Islet of Langerhans (tissue), 1 donor: Measurements from ENCODE around the gene PIEZO2.

Source experiments
- FAIRE-seq: peaks from one replicate; lab custom pipeline; 2011; peaks lifted over from hg19 to GRCh38; lab: Jason Lieb, UNC

Gene PIEZO2

DNA sequence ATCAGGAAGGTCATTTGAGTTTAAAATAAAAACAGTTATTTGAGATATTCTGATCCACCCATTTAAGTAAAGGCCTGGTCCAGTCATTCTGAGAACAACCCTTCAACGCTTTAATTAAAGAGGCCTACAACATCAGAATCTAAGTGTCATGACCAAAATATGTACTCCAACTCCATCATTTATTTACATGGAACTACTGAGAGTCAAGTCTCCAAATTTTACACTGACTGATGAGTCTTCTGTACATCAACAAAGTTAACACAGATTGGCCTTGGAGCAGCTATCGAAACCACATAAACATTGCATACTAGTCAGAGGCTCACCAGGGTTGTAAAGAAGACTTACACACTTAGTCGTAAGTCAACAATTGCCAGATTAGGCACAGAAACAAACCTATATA lies 37.1 kb downstream of the PIEZO2 start:
- no peak for FAIRE-seq

DNA sequence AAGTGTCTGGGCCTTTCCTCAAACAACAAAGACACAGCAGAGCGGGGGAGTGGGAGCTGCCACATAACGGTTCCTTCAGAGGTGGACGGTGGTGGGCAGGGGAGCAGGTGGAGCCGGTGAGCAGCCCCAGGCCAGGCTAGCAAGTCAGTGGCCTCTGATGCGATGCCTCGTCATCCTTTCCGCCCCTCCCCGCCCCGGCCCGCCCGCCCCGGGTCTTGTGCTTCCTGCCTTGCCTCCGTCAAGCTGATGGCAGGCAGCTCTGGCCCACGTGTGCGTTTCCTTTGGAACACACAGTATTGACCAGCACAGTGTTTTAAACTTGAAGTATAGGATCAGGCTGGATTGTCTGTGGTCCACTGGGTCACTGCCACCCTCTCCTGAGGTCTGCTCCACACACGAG lies 38.9 kb downstream of the PIEZO2 start:
- FAIRE-seq: no peak

DNA sequence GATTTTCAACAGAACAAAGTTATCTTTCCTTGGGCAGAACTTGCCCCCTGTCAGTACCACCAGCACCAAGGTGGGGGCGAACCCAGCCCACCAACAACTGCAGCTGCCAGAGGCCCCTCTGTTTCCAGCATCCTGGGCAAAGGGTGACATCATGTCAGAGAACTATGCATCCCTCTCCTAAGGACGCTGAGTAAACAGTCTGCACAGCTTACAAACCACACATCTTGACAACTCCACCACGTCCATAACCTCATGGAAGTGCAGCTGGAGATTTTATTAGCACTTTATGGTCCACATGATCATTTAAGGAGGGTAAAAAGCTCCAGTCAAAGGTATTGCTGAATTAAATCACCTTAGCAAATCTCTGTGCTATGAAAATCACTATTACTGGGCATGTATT lies 40.4 kb downstream of the PIEZO2 start:
- no peak for FAIRE-seq

DNA sequence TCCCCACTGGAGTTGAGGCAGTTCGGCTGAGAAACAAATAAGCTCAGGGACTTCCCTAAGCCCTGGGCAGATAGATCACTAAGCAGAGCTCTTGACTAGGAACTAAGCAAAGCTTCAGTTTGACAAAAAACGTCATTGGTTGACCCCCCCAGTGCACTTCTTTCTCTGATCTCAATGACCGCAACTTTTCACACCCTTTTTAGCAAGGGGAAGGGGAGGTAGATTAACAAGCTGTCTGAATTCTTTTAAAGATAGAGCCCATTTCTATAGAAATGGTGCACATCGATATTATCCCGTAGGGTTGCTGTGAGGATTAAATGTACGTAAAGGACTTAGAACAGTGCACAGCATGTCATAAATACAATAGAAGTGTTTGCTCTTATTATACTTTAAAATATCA lies 42.5 kb downstream of the PIEZO2 start:
- no peak for FAIRE-seq

DNA sequence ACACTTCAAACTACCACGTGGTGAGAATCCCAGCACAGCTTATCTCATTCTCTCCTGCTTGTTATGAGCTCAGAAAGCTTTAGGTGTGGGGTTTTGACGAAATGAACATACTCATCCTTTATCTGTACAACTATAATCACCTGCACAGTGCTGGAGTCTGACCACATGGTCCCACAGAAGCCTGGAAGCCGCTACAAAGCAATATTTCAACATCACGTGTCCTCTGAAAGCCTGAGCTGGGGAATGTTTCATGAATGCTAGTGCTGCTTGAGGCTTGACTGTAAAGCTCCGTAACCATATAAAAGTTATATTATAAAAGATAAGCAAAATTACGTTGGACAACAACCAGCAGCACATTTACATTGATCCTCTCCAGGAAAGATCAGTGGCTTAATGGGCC lies 43.9 kb downstream of the PIEZO2 start:
- no peak for FAIRE-seq

DNA sequence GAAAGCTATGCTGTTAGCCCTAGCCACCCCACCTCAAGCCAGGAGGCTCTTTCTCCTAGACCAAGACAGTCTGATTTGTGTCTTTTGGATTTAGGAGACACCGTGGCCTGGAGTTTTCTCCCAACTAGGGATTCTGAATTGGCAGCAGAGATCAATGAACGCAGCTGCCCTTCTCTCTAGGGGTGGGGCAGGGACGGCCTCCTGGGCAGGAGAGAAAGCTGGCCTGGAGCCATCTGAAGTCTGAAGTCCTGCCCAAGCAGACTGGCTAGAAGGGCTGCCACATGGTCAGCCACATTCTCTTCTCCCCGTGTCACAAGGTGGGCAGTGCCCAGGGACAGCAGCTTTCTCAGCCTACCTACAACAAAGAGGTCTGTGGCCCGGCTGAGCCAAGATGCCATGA lies 45.1 kb downstream of the PIEZO2 start:
- FAIRE-seq: no peak

DNA sequence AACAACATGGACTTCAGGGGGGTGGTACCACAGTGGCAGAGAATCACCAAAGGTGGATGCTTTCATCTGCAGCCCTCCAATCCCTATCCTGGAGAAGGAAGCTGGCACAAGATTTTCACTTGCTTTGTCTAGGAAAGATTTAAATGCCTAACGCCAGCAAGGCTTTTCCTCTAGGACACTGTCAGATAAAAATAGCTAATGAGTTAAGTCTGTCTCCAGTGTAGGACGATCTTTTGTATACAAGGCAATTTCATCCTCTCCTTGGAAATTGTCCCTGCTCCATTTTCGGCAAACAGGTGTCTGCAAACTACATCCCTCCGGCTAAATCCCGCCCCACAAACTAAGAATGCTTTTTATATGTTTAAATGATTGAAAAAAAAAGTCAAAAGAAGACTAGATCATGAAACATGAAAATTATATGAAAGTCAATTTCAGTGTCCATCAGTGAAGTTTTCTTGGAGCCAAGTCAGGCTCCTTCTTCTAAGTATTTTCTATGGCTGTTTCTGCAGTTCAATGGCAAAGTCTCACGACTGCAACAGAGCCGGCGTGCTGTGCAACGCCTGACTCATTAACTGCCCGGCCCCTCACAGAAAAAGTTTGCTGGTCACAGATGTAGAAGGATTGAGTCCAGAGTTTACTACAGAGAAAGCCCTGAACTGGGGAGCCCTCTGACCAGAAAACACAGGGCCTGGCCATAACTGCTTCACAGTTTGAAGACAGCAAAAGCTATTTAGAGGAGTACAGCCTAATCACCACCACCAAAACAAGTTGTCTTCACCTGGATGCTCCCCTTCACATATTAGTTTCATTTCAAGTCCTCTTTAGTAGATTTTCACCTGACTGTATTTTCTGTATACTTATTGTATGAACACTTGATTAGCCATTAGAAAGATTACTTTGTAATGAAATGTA lies 52.3 kb downstream of the PIEZO2 start:
- no peak for FAIRE-seq

DNA sequence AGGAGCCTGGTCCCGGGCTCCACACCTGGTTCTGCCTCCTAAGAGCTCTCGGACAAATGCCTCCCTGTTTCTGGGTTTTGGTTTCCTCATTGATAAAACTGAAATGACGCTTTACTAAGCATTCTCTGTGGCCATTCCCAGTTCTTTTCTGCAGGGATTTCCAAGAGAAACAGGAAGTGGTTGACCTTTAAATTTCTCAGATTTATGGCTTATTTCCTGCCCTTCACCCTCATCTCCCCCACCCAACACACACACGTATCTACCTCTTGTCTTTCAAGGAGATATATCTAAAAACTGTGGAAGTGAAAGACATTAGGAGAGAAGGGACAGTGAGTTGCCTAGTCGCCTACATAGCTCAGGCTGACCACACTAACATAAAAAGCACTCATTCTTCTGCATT lies 53.0 kb downstream of the PIEZO2 start:
- no peak for FAIRE-seq

DNA sequence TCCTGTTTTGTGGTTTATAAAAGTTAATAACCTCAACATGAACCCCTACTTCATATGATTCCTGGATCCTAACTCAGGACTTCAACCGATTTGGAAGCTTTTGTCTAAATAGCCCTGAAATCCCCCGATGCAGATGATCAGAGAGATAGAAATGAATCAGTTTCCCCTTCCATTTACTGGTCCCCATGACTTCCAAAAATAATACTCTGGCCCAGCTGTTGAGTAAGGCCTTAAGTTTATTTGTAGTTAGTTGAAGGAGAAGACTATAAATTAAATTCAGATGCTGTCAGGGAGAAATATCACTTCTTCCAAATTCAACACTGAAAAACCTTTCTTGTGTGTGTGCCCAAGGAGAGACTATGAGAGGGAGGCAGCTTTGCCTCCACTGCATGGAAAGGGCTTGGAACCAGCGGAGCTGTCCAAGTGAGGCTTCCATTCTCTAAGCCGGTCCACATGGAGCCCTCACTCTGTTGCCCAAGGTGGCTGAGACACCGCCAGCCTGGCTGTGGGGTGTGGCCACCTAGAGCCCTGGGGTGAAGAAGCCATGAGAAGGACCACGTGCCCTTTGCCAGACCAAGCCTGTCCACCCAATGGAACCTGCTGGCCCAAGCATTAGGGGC lies 53.6 kb downstream of the PIEZO2 start:
- FAIRE-seq: no peak

DNA sequence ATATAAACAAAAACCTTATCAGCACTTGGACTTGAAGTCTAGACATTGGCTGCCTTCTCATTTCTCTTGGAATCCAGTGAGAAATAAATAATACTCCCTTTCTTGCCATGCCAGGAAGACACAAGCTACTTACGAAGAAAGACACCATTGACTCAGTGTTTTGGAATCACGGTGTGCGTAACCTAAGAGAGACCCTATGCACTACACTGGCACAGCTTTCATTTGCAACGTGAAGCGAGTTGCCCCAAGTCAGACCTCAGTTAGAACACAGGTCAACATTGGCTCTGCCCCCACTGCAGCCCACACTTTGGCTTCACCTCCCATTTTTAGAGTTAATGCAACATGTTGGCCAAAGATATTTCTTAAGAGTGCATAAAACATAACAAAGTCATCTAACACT lies 54.2 kb downstream of the PIEZO2 start:
- no peak for FAIRE-seq

DNA sequence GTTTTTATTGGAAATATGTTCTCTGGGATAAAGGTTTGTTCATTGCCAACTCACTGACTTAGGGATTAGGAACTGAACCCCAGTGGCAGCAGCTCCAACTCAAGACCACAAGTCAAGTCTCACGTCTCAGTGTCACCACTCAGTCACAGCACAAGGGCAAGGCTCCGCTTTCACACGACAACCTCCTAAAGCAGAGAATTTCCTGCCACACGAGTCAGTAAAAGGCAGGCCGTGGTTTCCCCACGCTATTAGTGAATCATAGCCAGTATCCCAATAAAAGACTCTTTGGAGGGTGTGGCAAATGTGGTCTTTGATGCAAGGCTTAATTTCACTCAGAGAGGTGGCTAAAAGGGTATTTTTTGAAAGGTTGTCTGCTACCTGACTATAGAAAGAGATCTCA lies 57.6 kb downstream of the PIEZO2 start:
- no peak for FAIRE-seq

DNA sequence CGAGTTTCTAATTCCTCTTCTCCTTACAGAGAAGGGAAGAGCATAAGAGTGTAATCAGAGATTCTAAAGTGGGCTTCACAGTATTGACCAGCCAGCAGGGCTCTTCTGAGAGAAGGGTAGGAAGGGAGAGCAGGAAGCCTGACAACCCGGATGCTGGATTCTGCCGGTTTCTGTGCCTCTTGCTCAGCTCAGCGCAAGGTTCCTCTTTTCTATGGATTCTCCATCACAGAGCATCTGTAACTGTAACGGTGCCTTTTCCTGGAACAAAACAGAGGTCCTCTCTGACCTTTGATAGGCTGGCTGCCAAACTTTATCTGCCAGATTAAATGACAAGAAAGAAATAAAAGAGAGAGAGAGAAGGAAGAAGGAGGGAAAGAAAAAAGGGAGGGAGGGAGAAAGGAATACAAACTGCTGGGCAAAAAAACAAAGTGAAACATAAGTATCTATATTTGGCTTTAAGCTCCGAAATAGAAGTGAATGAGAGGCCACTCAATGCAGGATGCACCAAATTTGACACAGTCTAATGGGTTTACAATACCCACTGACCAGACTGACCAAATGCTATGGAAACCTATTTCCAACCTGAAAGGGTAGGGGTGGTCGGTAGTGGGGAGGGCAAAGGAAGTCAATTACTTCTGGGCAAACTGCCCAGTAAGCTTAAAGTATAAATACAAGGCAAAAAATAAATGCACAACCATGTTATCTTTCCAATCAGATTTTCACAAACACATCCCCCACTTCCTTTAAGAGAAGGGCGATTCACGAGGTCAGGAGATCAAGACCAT lies 59.2 kb downstream of the PIEZO2 start:
- FAIRE-seq: no peak

DNA sequence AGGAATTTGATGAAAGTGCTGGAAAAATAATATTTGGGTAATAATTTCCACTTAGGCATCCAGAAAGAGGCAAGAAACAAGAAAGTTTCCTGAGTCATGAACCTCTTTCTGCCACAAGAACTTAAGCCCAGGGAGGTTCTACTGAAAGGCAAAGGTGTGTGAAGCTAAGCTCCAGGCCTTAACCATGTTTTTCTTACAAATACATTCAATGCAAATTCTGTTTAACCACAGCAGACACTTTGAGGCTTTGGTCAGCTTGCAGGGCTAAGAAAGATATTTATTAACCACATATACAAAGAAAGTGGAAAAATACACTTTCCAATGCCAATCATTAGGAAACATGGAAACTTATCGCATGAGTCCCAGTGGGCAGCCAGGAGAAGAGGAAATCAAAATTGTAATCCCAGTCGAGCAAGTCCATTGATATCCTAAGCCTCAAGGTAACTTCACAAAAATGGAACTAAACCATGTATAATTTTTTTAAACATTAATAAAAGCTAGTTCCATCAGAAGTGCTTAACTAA lies 68.3 kb downstream of the PIEZO2 start:
- no peak for FAIRE-seq

DNA sequence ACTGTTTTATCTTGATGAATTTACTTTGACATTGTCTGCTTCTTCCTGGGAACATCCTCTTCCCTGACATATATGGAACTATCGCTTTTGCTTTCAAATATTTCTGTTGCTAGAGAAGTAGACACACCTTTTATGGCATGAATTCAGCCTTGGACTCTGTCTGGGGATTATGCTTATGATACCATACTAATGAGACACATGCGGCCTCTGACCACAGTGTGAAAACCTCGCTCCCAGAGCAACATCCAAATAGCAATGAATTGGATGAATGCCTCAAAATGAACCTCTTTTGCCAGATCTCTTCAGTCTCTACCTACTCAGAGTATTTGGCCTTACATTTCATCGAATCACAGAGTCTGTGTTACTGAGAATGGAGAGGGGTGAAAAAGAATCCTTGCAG lies 70.9 kb downstream of the PIEZO2 start:
- FAIRE-seq: no peak

DNA sequence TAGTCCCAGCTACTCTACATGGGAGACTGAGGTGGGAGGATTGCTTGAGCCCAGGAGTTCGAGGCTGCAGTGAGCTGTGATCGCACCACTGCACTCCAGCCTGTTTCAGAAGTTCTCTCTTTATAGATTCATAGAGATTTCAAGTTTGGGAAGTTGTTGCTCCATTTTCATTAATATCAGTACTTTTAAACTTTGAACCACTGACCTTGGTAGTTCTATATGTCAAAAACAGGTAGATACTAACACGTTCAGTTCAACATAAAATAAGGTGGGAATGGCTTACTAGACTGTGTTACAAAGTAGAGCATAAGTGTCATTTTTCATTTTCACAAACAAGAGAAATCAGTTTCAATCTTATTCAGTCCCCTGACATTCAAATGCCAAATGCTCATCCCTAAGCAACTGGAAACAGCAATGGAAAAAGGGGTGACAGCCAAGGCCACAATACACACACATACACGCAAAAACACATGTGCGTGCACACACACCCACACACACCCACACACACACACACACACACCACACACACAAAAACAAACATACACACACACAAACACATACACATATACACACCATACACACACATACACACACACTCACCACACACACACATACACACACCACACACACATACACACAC lies 71.7 kb downstream of the PIEZO2 start:
- no peak for FAIRE-seq

DNA sequence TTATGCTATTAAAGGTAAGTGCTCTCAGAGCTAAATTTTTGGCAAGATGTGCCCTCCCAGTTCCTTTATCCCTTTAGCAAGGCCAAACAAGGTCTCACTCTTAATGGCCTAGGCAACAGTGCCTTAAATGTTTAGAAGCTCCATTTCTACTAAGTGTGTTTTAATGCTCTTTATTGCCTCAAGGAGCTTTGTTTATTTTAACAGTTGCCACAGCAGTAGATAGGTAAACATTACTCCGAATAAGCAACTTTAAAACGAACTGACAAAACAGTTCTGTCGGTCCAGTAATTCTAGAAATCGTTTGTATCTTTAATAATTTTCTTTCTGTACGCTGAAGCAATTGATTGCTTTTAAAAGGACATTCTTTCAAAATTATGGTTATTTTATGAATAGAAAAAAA lies 74.5 kb downstream of the PIEZO2 start:
- FAIRE-seq: no peak

DNA sequence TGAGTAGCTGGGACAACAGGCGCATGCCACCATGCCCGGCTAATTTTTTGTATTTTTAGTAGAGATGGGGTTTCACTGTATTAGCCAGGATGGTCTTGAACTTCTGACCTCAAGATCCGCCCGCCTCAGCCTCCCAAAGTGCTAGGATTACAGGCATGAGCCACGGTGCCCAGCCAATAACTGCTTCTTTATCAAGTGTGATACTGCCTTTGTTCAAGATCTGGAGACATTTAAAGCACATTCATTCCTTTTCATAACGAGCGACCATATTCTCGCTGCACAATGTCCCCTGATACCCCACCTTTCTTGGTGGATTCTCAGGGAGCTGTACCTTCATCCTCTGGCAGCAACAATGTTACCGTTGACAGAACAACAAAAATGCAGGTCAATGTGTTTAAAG lies 75.4 kb downstream of the PIEZO2 start:
- no peak for FAIRE-seq

DNA sequence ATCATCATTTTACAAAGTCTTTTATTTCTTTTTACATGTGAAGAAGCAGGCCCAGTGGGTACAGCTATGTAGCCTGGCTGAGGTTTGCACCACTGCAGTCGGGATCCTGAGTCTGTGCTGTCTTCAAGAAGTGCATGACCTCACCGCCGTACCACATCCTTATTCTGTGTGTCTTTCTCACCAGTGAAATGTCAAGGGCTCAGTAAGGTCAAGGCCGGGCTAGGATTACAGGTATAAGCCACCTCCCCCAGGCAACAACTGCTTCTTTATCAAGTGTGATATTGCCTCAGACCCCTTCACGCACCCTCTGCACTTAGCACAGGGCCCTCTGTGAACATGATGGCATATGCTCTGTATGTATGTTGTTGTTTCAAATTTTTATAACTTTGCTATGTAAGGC lies 76.7 kb downstream of the PIEZO2 start:
- no peak for FAIRE-seq

DNA sequence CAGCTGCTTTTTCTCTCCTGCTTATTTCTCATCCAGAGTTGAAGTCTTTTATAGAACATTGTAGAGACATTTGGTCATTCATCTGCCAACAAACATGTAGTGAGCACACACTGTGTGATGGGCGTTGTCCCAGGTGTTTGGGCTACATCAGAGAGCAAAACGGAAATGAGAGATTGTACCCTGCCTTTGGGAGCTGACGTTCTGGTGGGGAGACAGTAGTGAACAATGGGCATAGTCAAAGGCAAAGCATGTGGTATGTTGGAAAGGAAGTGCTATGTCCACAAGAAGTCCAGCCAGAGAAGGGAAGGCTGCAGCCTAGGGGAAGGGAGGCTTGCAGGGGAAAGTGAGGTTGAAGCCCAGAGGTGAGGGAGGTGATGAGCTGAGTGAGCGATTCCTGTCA lies 78.1 kb downstream of the PIEZO2 start:
- no peak for FAIRE-seq

DNA sequence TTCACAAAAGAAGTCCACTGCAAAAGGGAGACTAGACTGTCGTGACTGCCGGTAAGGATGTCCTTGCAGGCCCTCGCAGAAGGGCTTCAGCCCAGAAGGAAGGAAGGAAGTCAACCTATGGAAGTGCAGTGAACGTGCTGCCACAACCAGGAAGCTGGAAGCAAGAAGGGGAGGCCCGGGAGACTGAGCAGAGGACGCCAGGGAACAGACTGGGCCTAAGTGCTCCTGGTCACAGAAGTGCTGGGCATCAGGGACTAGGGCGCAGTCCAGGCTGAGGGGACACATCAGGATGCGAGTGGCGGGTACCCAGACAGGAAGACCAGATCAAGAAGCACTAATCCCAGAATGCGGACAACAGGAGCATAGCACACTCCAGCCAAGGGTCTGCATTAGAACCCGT lies 78.8 kb downstream of the PIEZO2 start:
- FAIRE-seq: no peak

DNA sequence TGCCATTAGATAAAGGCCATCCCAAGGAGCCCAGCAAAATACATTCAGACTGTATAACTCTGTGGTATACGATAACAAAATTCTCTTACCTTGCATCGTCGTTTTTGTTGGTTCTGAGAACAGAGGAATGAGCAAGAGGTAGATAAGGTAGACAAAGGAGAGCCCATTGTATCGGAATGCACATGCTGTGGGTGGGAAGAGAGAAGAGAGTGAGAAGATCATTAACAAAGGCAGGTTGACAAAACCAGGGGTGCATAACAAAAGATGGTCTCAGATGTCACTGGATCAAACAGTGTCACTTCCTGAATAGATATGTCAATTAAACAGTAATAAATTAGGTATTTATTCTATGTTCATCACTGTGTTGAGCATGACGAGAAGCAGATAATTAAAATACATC lies 83.3 kb downstream of the PIEZO2 start:
- FAIRE-seq: no peak

DNA sequence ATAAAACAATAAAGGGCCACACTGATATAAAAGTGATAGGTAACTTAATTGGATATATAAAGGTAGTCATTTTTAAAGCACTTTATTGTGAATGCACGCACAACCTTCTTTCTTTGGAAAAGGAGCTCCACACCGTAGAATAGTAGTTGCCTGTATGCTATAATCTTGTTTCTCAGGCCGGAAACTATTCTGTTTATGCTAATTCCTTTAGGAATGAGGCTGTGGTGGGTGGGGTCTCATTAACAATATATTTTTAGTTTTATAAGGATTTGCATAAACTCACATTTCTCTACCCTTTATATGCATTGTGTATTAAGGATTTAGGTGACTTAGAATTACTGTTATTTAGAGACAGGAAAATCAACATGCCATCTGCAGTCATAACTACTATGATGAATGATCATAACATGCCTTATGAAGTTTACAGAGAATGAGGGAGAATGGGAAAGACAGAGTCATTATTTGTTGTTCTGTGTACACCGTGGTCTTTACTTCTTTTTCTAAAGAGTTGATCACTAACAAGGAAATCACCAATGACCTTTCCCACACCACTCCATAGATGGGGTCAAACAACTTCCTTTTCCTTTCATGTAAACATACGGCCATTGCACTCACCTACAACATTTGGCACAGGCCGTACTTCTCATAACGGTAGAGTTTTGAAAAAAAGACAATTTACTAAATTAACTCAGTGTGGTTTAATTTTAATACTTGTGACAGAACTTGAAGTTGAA lies 84.5 kb downstream of the PIEZO2 start:
- no peak for FAIRE-seq
